Activated T-cell treated with anti-CD3 and anti-CD28 coated beads, Interleukin-2, amount 50 U/mL, for 72 hours (primary cell): Measurements from ENCODE around the gene DENND6A. TPM values are rescaled to one million over a fixed set of nuclear protein-coding genes. Genes with fewer than 3 reads are reported as not detected.
"Not testable (repeated sequence)": the region's sequence is repeated elsewhere in the genome, so short reads cannot be mapped to it uniquely, and the experiment has no call there.

ENCODE experiments used
- ATAC-seq, 2 donors: fragments of 150-1000 bp; cut with Tn5 transposase; replicated peaks in 1 of 2; 2 replicates each; pipeline ENCODE4 v1.10.0; 2021; ENCODE audit warnings: moderate library complexity in 2 of 2, mild to moderate bottlenecking in 1 of 2
- DNase-seq, 2 donors: peaks; one replicate each; pipeline ENCODE4 v3.0.0; 2021 to 2022; ENCODE audit warnings: mixed read lengths in 1 of 2
- H3K27ac Mint-ChIP-seq: one replicate; pipeline ENCODE4 v1.8.0; 2022; ENCODE audit warnings: mild to moderate bottlenecking, moderate library complexity, mixed read lengths
- H3K27me3 Mint-ChIP-seq: one replicate; pipeline ENCODE4 v1.8.0; 2022; ENCODE audit warnings: low read depth, mixed read lengths
- H3K36me3 Mint-ChIP-seq, 2 donors: one replicate each; pipeline ENCODE4 v1.8.0; 2022; ENCODE audit warnings: mixed read lengths in 2 of 2, mild to moderate bottlenecking in 1 of 2; ENCODE audit not compliant: insufficient read depth in 2 of 2
- H3K4me1 Mint-ChIP-seq: one replicate; pipeline ENCODE4 v1.8.0; 2022; ENCODE audit warnings: low read depth, mixed read lengths
- H3K4me3 Mint-ChIP-seq, 2 donors: one replicate each; pipeline ENCODE4 v1.8.0; 2022; ENCODE audit warnings: mild to moderate bottlenecking in 2 of 2, mixed read lengths in 2 of 2, moderate library complexity in 2 of 2
- H3K9me3 Mint-ChIP-seq, 2 donors: one replicate each; pipeline ENCODE4 v1.8.0; 2022; ENCODE audit warnings: mixed read lengths in 2 of 2
- total RNA-seq, 2 donors: library from RNA; stranded (reverse); gene quantifications; one replicate each; pipeline ENCODE4 v1.2.3, GENCODE V29; 2022

The DENND6A gene
- total RNA-seq, 2 donors from 2014 or later = 19.1 to 22.5 TPM

- Mint-ChIP-seq H3K27ac (no peak overlapping the region), H3K9me3 (peaks cover 0 to 4% of the 10 kb centered on the region in 2 donors), H3K27me3 (no peaks in the 10 kb centered on the region), H3K36me3 (peaks cover 7 to 12% of the 10 kb centered on the region in 2 donors), H3K4me1 (peaks cover 5% of the 10 kb centered on the region), H3K4me3 (no peak overlapping the region)
- no peak for DNase-seq
- ATAC-seq = no peak
Measured at GRCh38 chr3:57654267-57654666, 38.6 kb downstream of the DENND6A start.

DNA sequence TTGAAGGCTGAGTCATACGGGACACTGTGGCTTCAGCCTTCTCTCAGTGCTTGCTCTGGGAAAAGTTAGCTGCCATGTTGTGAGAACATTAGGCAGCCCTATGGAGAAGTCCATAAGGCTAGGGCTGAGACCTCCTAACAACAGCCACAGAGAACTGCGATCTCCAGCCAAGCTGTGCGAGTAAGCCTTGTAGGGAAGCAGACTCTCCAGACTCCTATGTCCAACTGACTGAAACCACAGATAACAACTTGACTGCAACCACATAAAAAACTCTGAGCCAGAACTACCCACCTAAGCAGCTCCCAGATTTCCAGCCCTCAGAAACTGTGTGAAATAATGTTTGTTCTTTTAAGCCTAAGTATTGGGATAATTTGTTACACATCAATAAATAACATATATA is 40.7 kb downstream of the DENND6A start:
- no peak for DNase-seq

DNA sequence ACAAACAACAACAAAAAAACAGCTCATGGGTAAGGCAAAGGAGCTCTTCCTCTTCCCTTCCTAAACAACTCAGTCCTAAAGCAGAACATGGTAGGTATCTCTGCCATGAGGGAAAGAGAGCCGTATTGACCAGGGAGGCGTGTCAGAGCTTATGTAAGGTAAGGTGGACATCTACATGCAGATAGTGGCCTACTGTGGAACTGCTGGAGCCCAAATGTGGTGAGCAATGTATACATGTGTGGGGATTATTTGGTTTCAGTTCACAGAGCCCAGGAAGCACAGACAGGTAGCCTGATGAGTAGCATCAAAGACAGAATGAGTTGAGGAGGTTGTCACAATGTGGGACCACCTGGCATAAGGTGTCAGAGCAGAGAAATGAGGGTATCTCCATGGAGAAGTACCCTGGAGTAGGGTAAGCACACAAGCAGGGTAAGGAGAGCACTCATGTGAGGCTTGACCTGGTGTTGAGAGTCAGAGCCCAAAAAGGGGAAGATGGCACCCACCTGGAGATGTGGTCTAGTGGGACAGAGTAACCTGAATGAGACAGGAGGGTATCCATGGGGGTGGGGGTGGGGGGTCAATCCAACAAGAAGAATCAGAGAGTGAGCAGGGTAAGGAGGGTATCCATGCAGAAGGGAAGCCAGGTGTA is 45.5 kb downstream of the DENND6A start:
- no peak overlapping the region for H3K4me3 Mint-ChIP-seq
- no peak for DNase-seq
- H3K36me3 Mint-ChIP-seq = peaks cover 30 to 31% of the 10 kb centered on the region in 2 donors
- H3K9me3 Mint-ChIP-seq = peaks cover 4 to 7% of the 10 kb centered on the region in 2 donors
- ATAC-seq = no peak
- H3K27me3 Mint-ChIP-seq = no peaks in the 10 kb centered on the region
- peak overlapping the region; percentile 51 for H3K27ac Mint-ChIP-seq
- peaks cover 13% of the 10 kb centered on the region for H3K4me1 Mint-ChIP-seq

More for the DNA sequence above, 40.7 kb downstream of the DENND6A start:
- Mint-ChIP-seq H3K9me3 (peaks cover 4 to 7% of the 10 kb centered on the region in 2 donors), H3K4me1 (peaks cover 9% of the 10 kb centered on the region), H3K27ac (no peak overlapping the region), H3K36me3 (peaks cover 22 to 28% of the 10 kb centered on the region in 2 donors), H3K4me3 (no peak overlapping the region), H3K27me3 (no peaks in the 10 kb centered on the region)
- ATAC-seq = no peak

DNA sequence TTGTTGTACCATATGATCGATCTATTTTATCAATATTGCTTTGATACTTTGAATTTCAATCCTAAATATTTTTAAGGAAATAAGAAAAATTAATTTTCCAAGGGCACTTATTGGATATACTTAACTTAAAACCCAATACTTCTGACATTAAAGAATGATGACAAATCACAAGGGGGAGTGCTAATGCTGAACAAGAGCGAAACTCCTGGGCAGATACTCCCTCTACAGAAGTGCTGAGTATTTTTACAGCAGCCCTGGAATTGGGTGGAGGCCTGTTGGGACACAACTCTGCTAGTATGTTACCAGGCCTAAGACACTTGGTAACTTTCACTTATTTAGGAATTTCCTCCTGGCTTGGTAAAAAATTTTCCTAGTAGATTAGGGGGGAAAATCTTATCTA is 46.2 kb downstream of the DENND6A start:
- Mint-ChIP-seq H3K9me3 (peaks cover 4 to 7% of the 10 kb centered on the region in 2 donors), H3K4me1 (peaks cover 9% of the 10 kb centered on the region), H3K36me3 (peaks cover 29 to 32% of the 10 kb centered on the region in 2 donors), H3K27ac (peak overlapping the region; percentile 51), H3K27me3 (no peaks in the 10 kb centered on the region), H3K4me3 (no peak overlapping the region)
- no peak for ATAC-seq
- no peak for DNase-seq

DNA sequence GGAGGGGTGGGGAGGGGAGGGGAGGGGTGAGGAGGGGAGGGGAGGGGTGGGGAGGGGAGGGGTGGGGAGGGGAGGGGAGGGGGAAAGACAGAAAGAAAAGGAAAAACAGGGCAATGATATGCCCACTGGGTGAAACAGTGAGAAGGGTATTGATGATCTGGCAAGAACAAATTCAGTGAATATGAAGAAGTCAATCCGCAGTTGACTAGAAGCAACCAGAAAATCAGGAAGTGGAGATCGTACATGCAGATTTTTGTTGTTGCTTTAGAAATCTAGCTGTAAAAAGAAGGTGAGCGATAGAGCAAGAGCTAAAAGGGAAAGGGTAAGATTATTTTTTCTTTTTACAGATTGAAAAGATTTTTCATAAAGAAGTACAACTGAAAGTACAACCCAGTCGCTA is 48.1 kb downstream of the DENND6A start:
- H3K4me3 Mint-ChIP-seq = no peak overlapping the region
- H3K36me3 Mint-ChIP-seq = peaks cover 30 to 34% of the 10 kb centered on the region in 2 donors
- peaks cover 4 to 6% of the 10 kb centered on the region in 2 donors for H3K9me3 Mint-ChIP-seq
- H3K27ac Mint-ChIP-seq = no peak overlapping the region
- no peak for ATAC-seq
- H3K27me3 Mint-ChIP-seq = no peaks in the 10 kb centered on the region
- peaks cover 9% of the 10 kb centered on the region for H3K4me1 Mint-ChIP-seq
- DNase-seq = no peak

DNA sequence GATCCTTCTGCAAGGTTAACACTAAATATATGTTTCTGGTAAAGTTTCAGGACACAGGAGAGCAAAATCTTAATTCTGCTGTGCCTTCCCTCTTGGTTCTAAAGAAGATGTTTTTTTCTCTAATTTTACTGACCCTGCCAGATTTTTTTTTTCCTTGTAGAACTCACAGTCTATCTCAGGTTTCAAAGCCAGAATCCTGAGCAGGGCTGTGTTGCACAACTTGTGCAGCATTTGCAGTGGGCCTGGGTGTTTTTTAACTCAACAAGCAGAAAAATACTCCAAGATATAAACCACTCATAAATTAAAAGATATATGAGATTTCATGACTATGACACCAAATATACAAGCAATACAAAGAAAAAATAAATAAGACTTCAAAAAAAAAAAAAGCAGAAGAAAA is 55.5 kb downstream of the DENND6A start:
- ATAC-seq (no peak), DNase-seq (no peak)
- H3K36me3 Mint-ChIP-seq = peaks cover 4 to 28% of the 10 kb centered on the region in 2 donors
- no peaks in the 10 kb centered on the region for H3K9me3 Mint-ChIP-seq
- H3K4me3 Mint-ChIP-seq = no peak overlapping the region
- H3K27me3 Mint-ChIP-seq = no peaks in the 10 kb centered on the region
- peak overlapping the region; percentile 65 for H3K27ac Mint-ChIP-seq
- H3K4me1 Mint-ChIP-seq = no peaks in the 10 kb centered on the region

DNA sequence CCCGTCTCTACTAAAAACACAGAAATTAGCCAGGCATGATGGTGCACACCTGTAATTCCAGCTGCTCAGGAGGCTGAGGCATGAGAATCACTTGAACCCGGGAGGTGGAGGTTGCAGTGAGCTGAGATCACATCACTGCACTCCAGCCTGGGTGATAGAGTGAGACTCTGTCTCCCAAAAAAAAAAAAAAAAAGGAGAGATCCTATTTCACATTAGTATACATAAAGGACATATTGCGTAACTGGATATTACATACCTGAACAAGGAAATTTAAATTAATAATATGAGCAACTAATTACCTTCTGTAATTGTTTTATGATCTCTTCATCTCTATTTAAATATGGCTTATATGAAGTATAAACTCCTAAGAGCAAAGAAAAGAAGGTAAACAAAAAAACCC is 58.6 kb downstream of the DENND6A start:
- H3K4me3 Mint-ChIP-seq, ATAC-seq, H3K27me3 Mint-ChIP-seq, H3K27ac Mint-ChIP-seq, DNase-seq, H3K4me1 Mint-ChIP-seq, H3K9me3 Mint-ChIP-seq: not testable (repeated sequence)
- peaks cover 0 to 20% of the 10 kb centered on the region in 2 donors for H3K36me3 Mint-ChIP-seq

DNA sequence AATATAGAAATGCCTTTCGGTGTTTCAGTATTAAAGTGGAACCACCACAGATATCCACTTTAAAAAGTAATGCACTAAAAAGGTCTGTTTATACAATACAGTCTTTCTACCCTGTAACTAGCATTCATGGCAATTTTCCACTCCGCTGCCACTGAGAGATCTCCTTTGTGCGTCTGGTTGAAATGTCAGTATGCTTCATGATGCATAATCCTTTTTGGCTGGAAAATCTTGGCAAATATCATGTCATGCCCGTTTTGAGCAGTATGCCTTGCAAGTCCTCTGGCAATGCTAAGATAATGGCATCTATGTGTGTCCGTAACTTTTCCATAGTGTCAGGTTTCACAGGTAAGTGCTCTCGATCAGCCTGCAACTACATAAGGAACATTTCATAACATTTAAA is 64.9 kb downstream of the DENND6A start:
- Mint-ChIP-seq H3K4me3 (no peak overlapping the region), H3K36me3 (peaks cover 0 to 17% of the 10 kb centered on the region in 2 donors), H3K4me1 (no peaks in the 10 kb centered on the region), H3K27ac (no peak overlapping the region), H3K27me3 (no peaks in the 10 kb centered on the region), H3K9me3 (no peaks in the 10 kb centered on the region)
- DNase-seq (no peak), ATAC-seq (no peak)

GRCh38 chr3:57624801-57625200 is 68.1 kb downstream of the DENND6A start:
- peaks cover 0 to 17% of the 10 kb centered on the region in 2 donors for H3K36me3 Mint-ChIP-seq
- no peak overlapping the region for H3K27ac Mint-ChIP-seq
- no peaks in the 10 kb centered on the region for H3K27me3 Mint-ChIP-seq
- DNase-seq = no peak
- ATAC-seq = no peak
- H3K4me3 Mint-ChIP-seq = no peak overlapping the region
- H3K4me1 Mint-ChIP-seq = no peaks in the 10 kb centered on the region
- no peaks in the 10 kb centered on the region for H3K9me3 Mint-ChIP-seq

DNA sequence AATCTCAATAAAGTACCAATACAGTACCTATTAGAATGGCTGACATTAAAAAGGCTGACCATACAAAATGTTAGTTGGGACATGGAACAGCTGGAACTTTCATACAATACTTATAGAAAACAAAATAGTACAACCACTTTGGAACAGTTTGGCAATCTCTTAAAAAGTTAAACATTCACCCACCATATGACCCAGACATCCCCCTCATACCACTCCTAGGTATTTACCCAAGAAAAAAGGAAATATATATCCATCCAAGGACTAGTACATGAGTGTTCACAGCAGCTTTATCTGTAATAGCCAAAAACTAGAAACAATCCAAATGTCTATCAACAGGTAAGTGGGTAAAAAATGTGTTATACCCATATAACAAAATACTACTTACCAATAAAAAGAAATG is 70.5 kb downstream of the DENND6A start:
- no peak for DNase-seq
- Mint-ChIP-seq H3K4me1 (no peaks in the 10 kb centered on the region), H3K9me3 (no peaks in the 10 kb centered on the region), H3K27ac (peak overlapping the region; percentile 56), H3K27me3 (no peaks in the 10 kb centered on the region), H3K4me3 (no peak overlapping the region), H3K36me3 (peaks cover 0 to 12% of the 10 kb centered on the region in 2 donors)
- no peak for ATAC-seq

GRCh38 chr3:57617739-57618138 is 75.1 kb downstream of the DENND6A start:
- Mint-ChIP-seq H3K36me3 (peaks cover 0 to 2% of the 10 kb centered on the region in 2 donors), H3K9me3 (no peaks in the 10 kb centered on the region), H3K4me3 (no peak overlapping the region), H3K4me1 (no peaks in the 10 kb centered on the region), H3K27me3 (no peaks in the 10 kb centered on the region), H3K27ac (no peak overlapping the region)
- ATAC-seq (no peak), DNase-seq (no peak)

- Mint-ChIP-seq H3K36me3 (no peaks in the 10 kb centered on the region), H3K27ac (peak overlapping the region; percentile 51), H3K4me3 (no peak overlapping the region), H3K9me3 (no peaks in the 10 kb centered on the region), H3K4me1 (no peaks in the 10 kb centered on the region), H3K27me3 (no peaks in the 10 kb centered on the region)
- DNase-seq = no peak
- no peak for ATAC-seq
Measured at GRCh38 chr3:57616233-57616632, 76.6 kb downstream of the DENND6A start.

GRCh38 chr3:57611870-57612269 is 81.0 kb downstream of the DENND6A start:
- not testable (repeated sequence) for DNase-seq, H3K27me3 Mint-ChIP-seq, H3K4me3 Mint-ChIP-seq, H3K27ac Mint-ChIP-seq, ATAC-seq, H3K4me1 Mint-ChIP-seq
- Mint-ChIP-seq H3K9me3 (peaks cover 12 to 15% of the 10 kb centered on the region in 2 donors), H3K36me3 (peaks cover 16 to 20% of the 10 kb centered on the region in 2 donors)

DNA sequence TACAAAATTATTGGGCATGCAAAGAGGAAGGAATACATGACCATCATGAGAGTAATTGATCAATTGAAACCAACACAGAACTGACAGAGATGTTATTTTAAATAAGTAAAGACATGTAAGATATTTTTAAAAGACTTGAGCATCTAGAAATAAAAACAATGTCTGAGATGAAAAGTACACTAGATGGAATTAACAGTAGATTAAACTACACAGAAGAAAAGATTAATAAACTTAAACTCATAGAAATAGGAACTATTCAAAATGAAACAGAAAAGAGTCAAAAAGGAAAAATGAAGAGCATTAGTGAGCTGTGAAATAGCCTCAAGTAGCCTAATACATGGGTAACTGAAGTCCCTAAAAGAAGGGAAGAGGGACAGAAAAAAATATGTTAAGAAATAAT is 87.2 kb downstream of the DENND6A start:
- Mint-ChIP-seq H3K4me3 (no peak overlapping the region), H3K27me3 (no peaks in the 10 kb centered on the region), H3K9me3 (peaks cover 12 to 13% of the 10 kb centered on the region in 2 donors), H3K27ac (no peak overlapping the region), H3K36me3 (peaks cover 23 to 36% of the 10 kb centered on the region in 2 donors), H3K4me1 (no peaks in the 10 kb centered on the region)
- DNase-seq = no peak
- ATAC-seq = no peak
